Inflammatory macrophage treated with lipopolysaccharide for 4 hours (primary cell): ENCODE measurements around the gene MYRIP.
"Not testable (repeated sequence)": the region's sequence is repeated elsewhere in the genome, so short reads cannot be mapped to it uniquely, and the experiment has no call there.

Source experiments
- DNase-seq: peaks from one replicate; pipeline ENCODE4 v3.0.0-alpha.2; 2020

The MYRIP gene

GRCh38 chr3:40096661-40097111 lies 287.3 kb downstream of the MYRIP start:
- DNase-seq = no peak

DNA sequence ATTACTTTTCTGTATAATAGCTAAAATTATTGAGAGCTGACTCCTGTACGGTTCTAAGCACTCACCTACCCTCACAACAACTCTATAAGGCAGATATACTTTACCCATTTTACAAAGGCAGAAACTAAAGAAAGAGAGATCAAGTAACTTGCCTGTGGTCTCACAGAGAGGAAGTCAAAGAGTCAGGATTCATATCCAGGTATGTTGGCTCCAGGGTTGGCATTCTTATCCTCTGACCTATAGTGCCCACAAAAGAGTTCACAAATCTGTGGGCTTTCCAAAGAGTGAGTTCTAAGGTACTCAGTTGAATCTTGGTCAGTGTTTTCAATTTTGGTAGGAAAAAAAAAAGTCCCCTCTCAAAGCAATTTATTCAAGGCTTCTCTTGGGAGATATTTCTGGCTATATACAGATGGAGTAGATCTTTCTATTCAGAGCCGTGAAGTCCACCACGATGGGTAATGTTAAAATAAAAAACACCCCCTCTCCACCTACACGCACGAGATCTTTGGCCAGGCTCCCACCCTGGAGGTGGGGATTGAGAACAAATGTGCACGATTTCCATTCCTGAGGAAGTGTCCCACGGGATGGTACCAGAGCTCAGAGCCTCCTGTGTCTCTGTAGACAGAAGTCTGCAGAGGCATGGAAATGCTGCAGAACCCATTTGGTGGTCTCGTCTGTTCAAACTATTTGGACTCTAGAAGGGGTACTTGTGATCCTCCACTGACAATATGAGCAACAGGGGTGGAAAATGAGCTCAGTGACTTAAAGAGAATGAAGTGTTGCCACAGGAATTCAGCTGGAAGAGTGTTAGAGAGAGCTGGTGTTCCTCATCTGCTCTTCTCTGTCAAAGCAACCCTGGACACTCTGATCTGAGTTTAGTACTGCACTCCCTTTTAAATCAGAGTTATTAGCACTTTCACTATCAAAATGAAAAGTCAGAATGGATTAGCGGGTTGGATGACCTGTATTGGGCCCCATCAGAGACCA lies 288.0 kb downstream of the MYRIP start:
- no peak for DNase-seq

DNA sequence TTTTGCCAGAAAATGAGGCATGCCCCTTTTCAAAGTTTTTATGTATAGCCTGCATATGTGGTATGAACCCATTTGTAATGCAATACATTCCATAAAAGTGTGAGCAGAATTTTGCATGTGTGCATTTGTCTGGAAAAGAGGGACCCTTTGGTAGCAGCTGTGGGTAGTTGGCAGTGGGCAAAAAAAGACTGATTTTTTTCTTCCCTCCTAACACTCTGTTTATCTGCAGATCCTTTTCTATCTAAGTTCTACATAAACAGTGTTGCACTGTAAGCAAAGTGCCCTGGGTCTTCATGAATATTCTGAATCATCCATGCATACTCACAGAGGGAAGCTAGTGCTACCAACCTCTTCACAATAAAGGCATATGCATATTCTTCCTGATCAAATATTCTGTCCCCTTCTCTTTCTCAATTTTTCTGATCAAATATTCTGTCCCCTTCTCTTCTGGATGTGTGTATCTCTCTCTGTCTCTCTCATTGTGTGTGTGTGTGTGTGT lies 288.9 kb downstream of the MYRIP start:
- no peak for DNase-seq

- DNase-seq = no peak
Measured at GRCh38 chr3:40099871-40100270, 290.5 kb downstream of the MYRIP start.

GRCh38 chr3:40102182-40102581 lies 292.8 kb downstream of the MYRIP start:
- DNase-seq = no peak

DNA sequence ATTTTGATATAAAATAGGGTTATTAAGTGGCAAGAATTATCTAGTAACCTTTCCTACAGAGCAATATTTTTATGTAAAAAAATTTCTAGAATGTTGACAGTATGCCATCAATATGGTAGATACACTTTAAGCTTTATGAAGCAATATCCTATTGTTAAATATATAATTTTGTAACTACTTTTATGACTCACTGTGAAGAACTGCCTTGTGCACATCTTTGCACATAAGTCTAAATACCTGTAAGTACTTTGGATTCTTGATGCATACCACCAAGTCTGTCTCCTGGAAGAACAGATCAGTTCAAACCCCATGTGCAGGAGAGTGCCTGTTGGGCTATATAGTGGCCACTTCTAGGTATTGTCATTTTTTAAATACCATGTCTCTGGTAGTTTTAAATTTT lies 294.4 kb downstream of the MYRIP start:
- no peak for DNase-seq

DNA sequence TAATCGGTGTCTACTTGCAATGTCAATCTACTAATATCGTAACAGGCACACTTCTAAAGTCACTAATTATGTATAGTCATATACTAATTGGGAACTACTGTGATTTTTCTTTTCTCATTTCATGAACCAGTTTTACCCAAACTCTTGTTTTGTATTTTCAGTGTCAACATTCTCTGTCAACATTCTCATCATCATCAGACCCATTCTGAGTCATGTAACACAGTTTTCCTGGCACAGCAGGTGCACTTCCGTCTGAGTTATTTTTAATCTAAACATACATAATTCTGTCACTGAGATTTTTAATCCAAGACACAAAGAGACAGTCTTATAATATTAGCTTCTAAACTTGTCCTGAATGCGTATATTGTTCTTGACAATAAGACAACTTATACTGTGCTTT lies 295.0 kb downstream of the MYRIP start:
- no peak for DNase-seq

- no peak for DNase-seq
Measured at GRCh38 chr3:40108643-40109042, 299.2 kb downstream of the MYRIP start.

GRCh38 chr3:40109641-40110490 lies 300.5 kb downstream of the MYRIP start:
- DNase-seq = no peak

GRCh38 chr3:40116478-40117177 lies 307.2 kb downstream of the MYRIP start:
- DNase-seq = no peak

- DNase-seq = no peak
Measured at GRCh38 chr3:40118091-40118490, 308.7 kb downstream of the MYRIP start.

DNA sequence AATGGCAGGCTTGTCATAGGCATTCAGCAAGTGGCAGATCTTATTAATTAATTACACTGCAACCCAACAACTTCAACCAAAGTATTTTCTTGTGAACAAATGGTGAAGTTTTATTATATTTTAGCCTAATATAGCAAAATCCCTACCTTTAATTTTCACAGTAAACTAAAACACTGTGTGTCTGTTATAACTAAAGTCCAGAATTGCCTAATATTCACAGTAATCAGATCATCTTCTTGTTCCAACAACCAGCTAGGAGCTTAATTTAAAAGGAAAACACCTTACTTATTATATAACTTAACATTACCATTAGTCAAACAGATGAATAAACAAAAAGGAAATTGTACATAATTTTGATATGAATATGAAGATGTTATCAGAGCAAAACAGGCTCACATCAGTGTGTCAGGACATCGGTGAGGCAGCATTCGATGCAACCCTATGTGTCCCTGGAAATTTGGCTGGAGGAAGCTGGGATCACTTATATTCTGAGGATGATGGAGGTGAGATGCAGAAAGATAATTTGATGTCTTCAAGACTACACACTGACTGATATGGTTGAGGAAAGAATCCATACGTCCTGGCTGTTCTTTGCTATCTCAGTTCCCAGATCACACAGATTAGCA lies 310.8 kb downstream of the MYRIP start:
- DNase-seq = no peak

- DNase-seq = no peak
Measured at GRCh38 chr3:40120806-40121205, 311.4 kb downstream of the MYRIP start.

DNA sequence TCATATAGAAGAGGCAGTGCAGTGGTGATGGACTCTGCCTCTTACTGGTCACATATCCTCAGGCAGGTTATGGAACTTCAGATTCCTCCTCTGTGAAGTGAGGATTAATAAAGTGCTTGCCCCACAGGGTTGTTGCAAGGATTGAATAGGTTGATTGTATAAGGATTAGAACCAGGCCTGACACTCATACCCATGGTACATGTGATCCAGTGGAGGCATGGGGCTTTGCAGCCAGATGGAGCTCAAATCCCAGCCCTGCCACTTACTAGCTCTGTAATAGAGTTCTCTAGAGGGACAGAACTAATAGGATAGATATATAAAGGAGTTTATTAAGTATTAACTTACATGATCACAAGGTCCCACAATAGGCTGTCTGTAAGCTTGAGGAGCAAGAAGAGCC lies 315.5 kb downstream of the MYRIP start:
- no peak for DNase-seq

- no peak for DNase-seq
Measured at GRCh38 chr3:40128166-40128565, 318.8 kb downstream of the MYRIP start.

DNA sequence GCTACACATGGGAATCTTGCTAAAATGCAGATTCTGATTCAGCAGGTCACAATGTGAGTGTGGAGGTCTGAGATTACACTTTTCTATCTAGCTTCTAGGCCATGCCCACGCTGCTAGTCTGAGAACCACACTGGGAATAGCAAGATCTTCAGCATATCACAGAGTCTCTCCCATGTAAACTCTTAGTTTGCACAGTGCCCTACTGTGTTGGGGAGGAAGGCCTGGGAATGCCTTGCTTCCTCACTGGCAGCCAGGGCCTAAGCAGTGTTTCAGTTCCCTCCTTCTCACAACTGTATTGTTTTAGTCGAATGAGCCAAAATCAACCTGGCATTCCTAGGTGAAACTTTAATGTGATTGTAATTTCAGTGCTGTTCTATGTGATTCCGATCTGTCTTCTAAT lies 320.1 kb downstream of the MYRIP start:
- DNase-seq = no peak

GRCh38 chr3:40129981-40130380 lies 320.6 kb downstream of the MYRIP start:
- no peak for DNase-seq

GRCh38 chr3:40130721-40131120 lies 321.3 kb downstream of the MYRIP start:
- DNase-seq = no peak

GRCh38 chr3:40133886-40134575 lies 324.6 kb downstream of the MYRIP start:
- not testable (repeated sequence) for DNase-seq

DNA sequence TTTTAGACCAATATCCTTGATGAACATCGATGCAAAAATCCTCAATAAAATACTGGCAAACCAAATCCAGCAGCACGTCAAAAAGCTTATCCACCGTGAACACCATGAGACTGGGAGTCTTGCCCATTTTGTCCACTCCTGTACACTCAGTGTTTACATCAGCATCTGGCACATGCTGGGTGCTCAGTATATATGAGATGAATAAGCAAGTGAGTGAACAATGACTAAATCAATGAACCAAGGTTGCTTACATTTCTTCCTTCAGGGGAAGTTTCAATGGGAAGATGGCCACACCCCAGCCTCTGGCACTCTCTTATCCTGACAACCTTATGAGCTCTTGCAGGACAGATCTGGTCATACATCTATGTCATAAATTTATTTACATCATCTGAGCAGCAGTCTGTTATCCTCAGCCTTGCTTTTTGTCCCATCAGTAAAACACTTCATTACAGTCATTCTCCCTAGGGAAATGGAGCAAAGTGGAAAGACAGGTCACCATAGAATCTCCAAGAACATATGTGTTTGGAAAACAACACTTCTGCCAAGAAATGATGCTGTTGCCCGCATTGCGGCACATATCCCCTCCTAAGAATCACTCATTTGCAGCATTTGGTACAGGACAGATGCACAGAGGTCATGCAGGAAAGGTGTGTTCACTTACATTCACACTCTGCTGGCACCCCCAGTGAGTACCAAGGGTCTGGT lies 328.3 kb downstream of the MYRIP start:
- no peak for DNase-seq
